HG03432 (cell line): Measurements from ENCODE around the gene AUNIP.

ENCODE experiments used
- ATAC-seq: cut with Tn5 transposase; IDR thresholded peaks from one replicate; pipeline ENCODE4 v1.9.1; 2021; ENCODE audit warnings: mild to moderate bottlenecking, moderate library complexity; ENCODE audit not compliant: unreplicated experiment

Gene AUNIP

GRCh38 chr1:25889470-25889869, 30.2 kb upstream of the AUNIP start:
- ATAC-seq: no peak

GRCh38 chr1:25888426-25888987, 29.2 kb upstream of the AUNIP start:
- no peak for ATAC-seq

GRCh38 chr1:25885602-25886001, 26.3 kb upstream of the AUNIP start:
- ATAC-seq: no peak

GRCh38 chr1:25881266-25881665, 22.0 kb upstream of the AUNIP start:
- ATAC-seq: no peak

- no peak for ATAC-seq
Measured at GRCh38 chr1:25880518-25880917, 21.3 kb upstream of the AUNIP start.

GRCh38 chr1:25879675-25880074, 20.4 kb upstream of the AUNIP start:
- no peak for ATAC-seq

- ATAC-seq: no peak
Measured at GRCh38 chr1:25878690-25879089, 19.4 kb upstream of the AUNIP start.

GRCh38 chr1:25877155-25877554, 17.9 kb upstream of the AUNIP start:
- no peak for ATAC-seq

GRCh38 chr1:25876693-25877077, 17.4 kb upstream of the AUNIP start:
- ATAC-seq: no peak

GRCh38 chr1:25875856-25876692, 16.8 kb upstream of the AUNIP start:
- peak; percentile 23 for ATAC-seq

- peak; percentile 71 for ATAC-seq
Measured at GRCh38 chr1:25875154-25875855, 16.0 kb upstream of the AUNIP start, which contains the start of gene PAQR7. Gene PAQR7 (minus strand): TSS chr1:25875708. CDS start chr1:25863839, 11,869 bp downstream.

- no peak for ATAC-seq
Measured at GRCh38 chr1:25874635-25875153, 15.4 kb upstream of the AUNIP start.

GRCh38 chr1:25874209-25874608, 15.0 kb upstream of the AUNIP start:
- ATAC-seq: no peak

- ATAC-seq: no peak
Measured at GRCh38 chr1:25873120-25873519, 13.9 kb upstream of the AUNIP start.

GRCh38 chr1:25872713-25873112, 13.5 kb upstream of the AUNIP start:
- no peak for ATAC-seq

GRCh38 chr1:25871704-25872494, 12.6 kb upstream of the AUNIP start:
- no peak for ATAC-seq

GRCh38 chr1:25871086-25871703, 11.9 kb upstream of the AUNIP start:
- no peak for ATAC-seq

- ATAC-seq: no peak
Measured at GRCh38 chr1:25870614-25871013, 11.4 kb upstream of the AUNIP start.

GRCh38 chr1:25869909-25870606, 10.8 kb upstream of the AUNIP start:
- no peak for ATAC-seq
